Stimulated activated CD4-positive, alpha-beta T cell treated with anti-CD3 and anti-CD28 coated beads, Interleukin-15, amount 100 ng/mL, for 1 hour (primary cell): Measurements from ENCODE around the gene SPINT1.

Source experiments
- DNase-seq, 2 donors: peaks; one replicate each; pipeline ENCODE4 v3.0.0-alpha.2; 2020; ENCODE audit warnings: low read depth in 1 of 2, low spot score in 1 of 2

Gene SPINT1

DNA sequence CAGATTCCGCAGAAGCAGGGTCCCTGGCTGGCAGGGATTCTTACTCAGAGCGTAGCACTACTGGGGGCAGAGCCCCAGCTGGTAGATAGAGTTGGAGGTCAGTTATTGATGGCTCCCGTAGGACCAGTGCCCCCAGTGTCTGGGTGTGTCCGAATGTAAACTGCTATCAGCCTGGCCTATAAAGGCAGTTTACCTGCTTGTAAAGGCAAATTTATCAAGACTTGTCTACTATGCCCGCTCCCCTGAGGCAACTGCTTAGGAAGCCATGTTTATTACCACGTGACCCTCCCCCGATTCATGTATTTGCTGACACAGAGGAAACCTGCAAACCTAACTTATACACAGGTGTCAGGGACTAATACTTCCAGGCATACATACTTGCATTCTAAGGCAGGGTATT lies 14.7 kb upstream of the SPINT1 start:
- no peak for DNase-seq

GRCh38 chr15:40830884-40831283 lies 13.0 kb upstream of the SPINT1 start:
- DNase-seq, result no peak

DNA sequence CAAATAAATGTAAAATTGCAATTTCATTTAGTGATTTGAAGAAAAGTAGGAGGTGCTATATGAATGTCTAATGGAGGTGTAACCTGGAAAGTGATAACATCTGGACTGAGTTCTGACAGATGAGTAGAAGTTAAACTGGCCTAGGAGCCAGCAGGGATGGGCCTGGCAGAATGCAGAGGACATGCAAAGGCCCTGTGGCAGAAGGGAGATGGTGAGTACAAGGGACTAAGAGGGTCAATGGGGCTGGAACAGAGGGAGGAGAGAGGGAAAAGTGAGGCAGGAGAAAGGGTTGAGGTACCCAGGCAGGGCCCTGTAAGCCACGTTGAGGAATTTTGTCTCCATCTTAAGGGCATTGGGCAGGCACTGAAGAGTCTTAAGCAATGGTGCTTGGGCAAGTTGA lies 12.0 kb upstream of the SPINT1 start:
- no peak for DNase-seq

GRCh38 chr15:40832903-40833302 lies 10.9 kb upstream of the SPINT1 start:
- no peak for DNase-seq

- DNase-seq, result no peak
Measured at GRCh38 chr15:40836020-40836419, 7.8 kb upstream of the SPINT1 start.

DNA sequence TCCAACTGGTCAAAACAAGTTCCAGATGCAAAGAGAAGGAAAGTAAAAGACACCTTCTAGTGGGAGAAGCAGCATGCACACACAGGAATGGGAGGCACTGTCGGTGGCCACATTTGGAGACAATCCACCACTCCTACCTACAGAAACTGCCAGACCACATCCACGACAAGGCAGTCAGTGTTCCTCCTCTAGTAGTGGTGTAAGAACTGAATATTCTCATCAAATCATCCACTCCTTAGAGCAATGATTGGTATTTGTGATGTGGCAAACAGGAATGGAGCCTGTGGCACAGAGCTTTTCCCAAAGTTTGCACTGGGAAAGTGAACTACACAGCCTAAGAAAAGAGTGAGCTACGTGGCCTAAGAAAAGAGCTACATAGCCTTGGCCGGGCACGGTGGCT lies 5.1 kb upstream of the SPINT1 start:
- no peak for DNase-seq

DNA sequence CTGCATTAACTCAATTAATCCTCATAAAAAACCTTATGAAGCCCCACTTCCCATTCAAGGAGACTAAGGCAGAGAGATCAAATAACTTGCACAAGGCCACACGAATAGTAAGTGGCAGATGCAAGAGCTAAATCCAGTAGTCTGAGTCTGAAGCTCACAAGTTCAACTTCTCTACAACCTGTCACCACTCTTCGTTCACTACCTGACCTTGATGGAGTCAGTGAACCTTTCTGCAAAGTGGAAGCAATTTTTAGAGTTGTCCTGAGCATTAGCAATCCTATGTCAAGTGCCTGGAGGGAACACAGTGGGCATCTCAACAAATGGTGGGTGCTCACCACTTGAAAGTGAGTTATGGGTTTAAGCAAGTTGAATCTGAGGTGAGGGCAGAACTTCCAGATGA lies 2.1 kb upstream of the SPINT1 start:
- DNase-seq, result no peak

- no peak for DNase-seq
Measured at GRCh38 chr15:40843261-40843884, 475 bp upstream of the SPINT1 start.

GRCh38 chr15:40844696-40845030 lies 815 bp downstream of the SPINT1 start:
- peak in 1 of 2 donors; percentile 22 for DNase-seq

- DNase-seq, result no peak
Measured at GRCh38 chr15:40845036-40845435, 1.2 kb downstream of the SPINT1 start.

DNA sequence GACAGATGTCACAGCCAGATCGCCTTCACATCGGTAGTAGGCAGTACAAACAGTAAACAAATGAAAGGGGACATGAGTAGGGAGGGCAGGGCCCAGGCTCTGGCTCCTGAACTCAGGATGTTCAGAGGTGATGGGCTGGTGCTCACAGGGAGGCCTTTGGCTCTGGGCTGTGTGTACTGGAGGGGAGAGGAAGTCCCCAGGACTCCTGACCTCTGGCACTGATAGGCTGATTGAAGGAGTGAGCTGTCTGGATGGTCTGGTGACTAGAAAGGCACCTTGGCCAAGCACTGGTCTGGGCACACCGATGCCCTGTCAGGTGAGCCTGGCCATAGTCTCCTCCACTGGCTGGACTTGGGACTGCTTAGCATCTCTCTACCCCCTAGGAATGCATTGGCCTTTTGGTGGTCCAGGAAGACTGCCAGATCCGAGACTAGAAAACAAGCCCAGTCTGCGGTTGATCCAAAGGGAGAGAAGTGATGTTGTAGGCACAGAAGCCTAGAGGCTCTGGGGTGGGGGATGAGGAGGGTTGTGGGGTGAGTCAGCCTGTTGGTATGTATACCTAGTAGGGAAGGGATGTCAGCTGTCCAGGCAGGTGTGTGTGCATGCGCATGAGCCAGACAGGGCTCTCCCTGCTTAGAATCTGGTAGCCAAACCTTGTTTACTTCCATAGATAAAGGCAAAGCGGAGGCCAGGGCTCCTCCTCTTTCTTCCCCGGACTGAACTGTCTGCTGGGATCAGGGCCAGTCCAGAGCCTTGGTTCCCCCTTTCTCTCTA lies 1.9 kb downstream of the SPINT1 start:
- DNase-seq, result no peak

- DNase-seq, result no peak
Measured at GRCh38 chr15:40846841-40847222, 3.0 kb downstream of the SPINT1 start.

DNA sequence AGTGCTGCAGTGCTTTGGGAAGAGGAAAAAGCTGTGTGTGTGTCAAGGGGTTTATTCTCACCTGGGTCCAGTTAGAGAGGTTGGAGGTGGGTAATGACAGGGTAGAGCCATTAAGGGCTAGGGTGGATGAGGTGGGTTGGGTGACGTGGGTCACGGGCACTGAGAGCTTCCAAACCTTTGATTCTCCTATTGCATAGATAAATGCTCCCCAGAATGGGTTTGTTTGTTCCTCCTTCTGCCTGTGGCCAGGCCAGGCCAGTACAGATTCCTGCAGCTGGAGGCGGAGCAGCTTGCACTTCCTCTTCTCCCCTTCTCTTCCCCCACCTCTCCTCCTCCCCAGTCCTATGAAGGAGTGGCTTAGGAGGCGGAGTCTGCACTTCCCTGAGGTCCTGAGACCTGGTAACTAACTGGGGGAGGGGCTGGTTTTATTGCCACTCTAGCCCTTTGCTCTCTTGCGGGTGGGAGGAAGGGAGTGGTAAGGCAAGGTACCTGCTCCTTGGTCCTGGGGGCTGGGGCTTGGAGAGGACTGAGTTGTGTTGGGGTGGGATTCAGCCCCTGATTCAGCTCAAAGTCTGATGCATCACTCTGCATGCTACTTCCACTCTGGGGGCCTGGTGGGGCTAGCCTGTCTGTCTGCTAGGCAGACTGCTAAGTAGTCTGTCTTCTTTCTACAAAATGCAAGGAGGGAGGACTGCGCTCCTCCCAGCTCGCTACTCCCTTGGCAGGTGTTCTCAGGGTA lies 3.5 kb downstream of the SPINT1 start:
- DNase-seq, result no peak

- no peak for DNase-seq
Measured at GRCh38 chr15:40850576-40851112, 6.8 kb downstream of the SPINT1 start.

- no peak for DNase-seq
Measured at GRCh38 chr15:40852529-40852928, 8.7 kb downstream of the SPINT1 start.

GRCh38 chr15:40853241-40853890 lies 9.5 kb downstream of the SPINT1 start:
- DNase-seq, result no peak

DNA sequence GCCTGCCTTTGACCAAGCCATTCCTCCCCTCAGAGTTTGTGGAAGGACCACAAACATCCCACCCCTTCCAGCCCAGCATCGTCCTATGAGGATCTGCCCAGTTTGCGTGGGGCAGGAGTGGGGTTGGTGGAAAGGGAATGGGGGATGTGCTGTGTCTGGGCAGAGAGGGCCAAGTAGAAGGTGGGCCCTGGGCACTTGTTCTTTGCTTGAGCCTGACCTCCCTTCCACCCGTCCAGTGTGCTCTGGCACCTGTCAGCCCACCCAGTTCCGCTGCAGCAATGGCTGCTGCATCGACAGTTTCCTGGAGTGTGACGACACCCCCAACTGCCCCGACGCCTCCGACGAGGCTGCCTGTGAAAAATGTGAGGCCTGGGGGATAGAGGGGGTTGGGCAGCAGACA lies 10.3 kb downstream of the SPINT1 start:
- DNase-seq, result no peak

DNA sequence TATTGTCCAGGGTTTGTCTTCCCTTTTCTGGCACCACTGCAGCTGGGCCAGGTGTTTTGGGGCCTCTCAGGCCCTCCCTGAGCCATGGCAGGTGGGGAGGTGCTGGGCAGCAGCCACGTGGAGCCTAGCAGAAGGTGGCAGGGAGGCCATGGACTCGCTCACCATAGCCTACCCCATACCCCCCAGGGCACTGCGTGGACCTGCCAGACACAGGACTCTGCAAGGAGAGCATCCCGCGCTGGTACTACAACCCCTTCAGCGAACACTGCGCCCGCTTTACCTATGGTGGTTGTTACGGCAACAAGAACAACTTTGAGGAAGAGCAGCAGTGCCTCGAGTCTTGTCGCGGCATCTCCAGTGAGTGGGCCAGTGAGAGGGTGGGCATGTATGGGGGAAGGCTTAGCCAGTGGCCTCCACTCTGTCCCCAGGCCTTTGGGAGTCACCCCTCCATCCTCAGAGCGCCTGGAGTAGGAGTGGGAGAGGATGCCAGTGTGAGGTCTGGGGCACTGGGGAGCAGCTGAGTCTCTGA lies 11.9 kb downstream of the SPINT1 start:
- no peak for DNase-seq

GRCh38 chr15:40856746-40857145 lies 12.9 kb downstream of the SPINT1 start:
- DNase-seq, result no peak

DNA sequence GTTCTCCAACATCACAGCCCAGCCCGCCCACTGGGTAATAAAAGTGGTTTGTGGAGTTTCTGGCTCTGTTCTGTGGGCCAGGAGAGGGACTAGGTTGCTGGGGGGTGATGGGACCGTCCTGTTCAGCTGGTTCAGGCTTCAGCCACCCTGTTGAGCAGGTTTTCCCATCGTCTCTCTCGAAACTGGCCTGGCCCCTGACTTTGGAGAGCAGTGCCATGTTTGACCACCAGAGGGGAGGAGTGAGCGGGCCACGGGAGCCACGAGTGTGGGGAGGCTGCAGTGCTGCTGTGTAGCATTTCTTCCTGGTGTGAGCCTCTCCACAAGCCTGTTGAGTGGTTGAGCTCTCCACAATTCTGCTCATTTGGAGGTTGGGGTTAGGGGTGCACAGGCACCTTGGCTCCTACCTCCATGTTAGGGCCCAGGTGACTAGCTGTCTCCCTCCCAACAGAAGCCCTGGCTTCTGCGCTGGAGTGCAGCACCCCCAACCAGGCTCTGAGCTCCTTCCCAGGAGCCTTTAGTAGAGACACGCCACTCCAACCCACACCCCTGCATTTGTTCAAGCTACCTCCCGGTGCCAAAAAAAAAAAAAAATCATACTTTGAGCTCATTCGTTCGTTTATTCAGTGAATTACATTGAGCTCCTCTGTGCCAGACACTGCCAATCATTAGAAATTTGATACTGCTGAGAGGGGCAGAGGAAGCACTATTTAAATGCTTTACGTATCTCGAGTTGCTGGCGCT lies 13.9 kb downstream of the SPINT1 start:
- DNase-seq, result peak; percentile 60 to 66

DNA sequence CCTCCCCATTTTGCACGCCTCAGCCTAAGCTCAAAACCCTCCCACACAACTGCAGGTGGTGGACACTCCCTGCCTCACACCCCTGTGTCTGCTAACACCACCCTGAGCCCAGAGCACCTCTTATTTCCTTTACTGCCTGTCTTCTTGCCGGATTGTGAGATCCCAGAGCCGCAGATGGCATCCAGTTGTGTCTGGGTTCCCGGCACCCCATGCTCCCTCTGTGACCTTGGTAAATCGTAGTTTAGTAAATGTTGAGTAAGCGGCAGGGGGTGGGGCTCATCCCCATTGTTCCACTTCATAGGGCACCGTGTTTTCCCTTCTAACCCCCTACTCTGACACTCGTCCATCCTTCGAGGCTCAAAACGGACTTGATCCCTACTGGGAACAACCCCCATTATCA lies 14.9 kb downstream of the SPINT1 start:
- DNase-seq, result no peak
